ENCODE results near the gene ZDHHC4. TPM values are rescaled to one million over a fixed set of nuclear protein-coding genes. Genes with fewer than 3 reads are reported as not detected.

Gene ZDHHC4
- total RNA-seq, 1 experiment from 2014 or later: 96.1 TPM

GRCh38 chr7:6607651-6608051 is 30.4 kb downstream of the ZDHHC4 start:
- no peak for TF ChIP-seq CTCF (conservative IDR thresholded peaks at IDR 0.05)
- TF ChIP-seq EZH2 (IDR thresholded peaks at IDR 0.05; ENCODE audit: low read depth): no peak

GRCh38 chr7:6608081-6608480 is 30.8 kb downstream of the ZDHHC4 start:
- no peaks in the 10 kb centered on the region for H3K4me1 ChIP-seq (replicated peaks; ENCODE audit: insufficient read depth)
- no peak overlapping the region for H2AFZ ChIP-seq
- H3K4me2 ChIP-seq: no peak overlapping the region
- H3K79me2 ChIP-seq (ENCODE audit: low read depth): no peaks in the 10 kb centered on the region
- no peaks in the 10 kb centered on the region for H3K27me3 ChIP-seq (ENCODE audit: insufficient read depth, low read depth)
- no peak overlapping the region for H3K27ac ChIP-seq
- intact Hi-C loops (cut with micrococcal nuclease; ENCODE audit: unreplicated experiment): no loop called here
- DNase-seq: no peak
- BruUV-seq (replicated peaks): no TSS peak
- H3K36me3 ChIP-seq (ENCODE audit: low read depth): no peaks in the 10 kb centered on the region
- no peaks in the 10 kb centered on the region for H4K20me1 ChIP-seq (ENCODE audit: insufficient read depth)
- no peaks in the 10 kb centered on the region for H3K9me3 ChIP-seq (ENCODE audit: insufficient read depth, low read depth)
- TF ChIP-seq EZH2 (IDR thresholded peaks at IDR 0.05; ENCODE audit: low read depth) (no peak), CTCF (conservative IDR thresholded peaks at IDR 0.05) (no peak)
- no peak overlapping the region for H3K4me3 ChIP-seq
- ChIA-PET CTCF (interaction anchor here (0.6 kb wide), 1 partner anchor 111 kb away, joined by 3 read pairs; no protein-coding TSS in a partner anchor), POLR2A (ENCODE audit: unreplicated experiment) (no interaction called here)
- peaks cover 18% of the 10 kb centered on the region; the same call in 1 of the 2 replicates for H3F3A ChIP-seq (ENCODE audit: insufficient read depth, low read depth)
- no peaks in the 10 kb centered on the region for H3K9me2 ChIP-seq (ENCODE audit: insufficient read depth)

More at GRCh38 chr7:6607651-6608051, 30.4 kb downstream of the ZDHHC4 start:
- Histone ChIP-seq H3K27me3 (ENCODE audit: insufficient read depth, low read depth) (no peaks in the 10 kb centered on the region), H3K4me2 (no peak overlapping the region), H3K79me2 (ENCODE audit: low read depth) (no peaks in the 10 kb centered on the region), H3K9me3 (ENCODE audit: insufficient read depth, low read depth) (no peaks in the 10 kb centered on the region), H3K4me3 (no peak overlapping the region), H3F3A (ENCODE audit: insufficient read depth, low read depth) (peaks cover 18% of the 10 kb centered on the region; the same call in 1 of the 2 replicates), H2AFZ (no peak overlapping the region), H3K9me2 (ENCODE audit: insufficient read depth) (no peaks in the 10 kb centered on the region), H4K20me1 (ENCODE audit: insufficient read depth) (no peaks in the 10 kb centered on the region), H3K36me3 (ENCODE audit: low read depth) (no peaks in the 10 kb centered on the region), H3K27ac (no peak overlapping the region), H3K4me1 (replicated peaks; ENCODE audit: insufficient read depth) (no peaks in the 10 kb centered on the region)
- ChIA-PET CTCF (no interaction called here), POLR2A (ENCODE audit: unreplicated experiment) (no interaction called here)
- no TSS peak for BruUV-seq (replicated peaks)
- intact Hi-C loops (cut with micrococcal nuclease; ENCODE audit: unreplicated experiment): no loop called here
- DNase-seq: no peak

GRCh38 chr7:6608794-6609193 is 31.5 kb downstream of the ZDHHC4 start:
- H2AFZ ChIP-seq: no peak overlapping the region
- TF ChIP-seq CTCF (conservative IDR thresholded peaks at IDR 0.05) (no peak), EZH2 (IDR thresholded peaks at IDR 0.05; ENCODE audit: low read depth) (no peak)
- H3K9me3 ChIP-seq (ENCODE audit: insufficient read depth, low read depth): no peaks in the 10 kb centered on the region
- H3K36me3 ChIP-seq (ENCODE audit: low read depth): no peaks in the 10 kb centered on the region
- H3K4me1 ChIP-seq (replicated peaks; ENCODE audit: insufficient read depth): 0 out of 2 replicates have a peak, but pooled peaks cover 2% of the 10 kb centered on the region
- no peak for DNase-seq
- H3K9me2 ChIP-seq (ENCODE audit: insufficient read depth): no peaks in the 10 kb centered on the region
- intact Hi-C loops (cut with micrococcal nuclease; ENCODE audit: unreplicated experiment): no loop called here
- no peaks in the 10 kb centered on the region for H3K79me2 ChIP-seq (ENCODE audit: low read depth)
- no peak overlapping the region for H3K27ac ChIP-seq
- no peak overlapping the region for H3K4me2 ChIP-seq
- CTCF ChIA-PET: interaction anchor here (0.6 kb wide), 1 partner anchor 111 kb away, joined by 3 read pairs; no protein-coding TSS in a partner anchor
- POLR2A ChIA-PET (ENCODE audit: unreplicated experiment): interaction anchor here (0.6 kb wide), 1 partner anchor 166 kb away, joined by 3 read pairs; no protein-coding TSS in a partner anchor
- no TSS peak for BruUV-seq (replicated peaks)
- H3K4me3 ChIP-seq: no peak overlapping the region
- H4K20me1 ChIP-seq (ENCODE audit: insufficient read depth): no peaks in the 10 kb centered on the region
- H3F3A ChIP-seq (ENCODE audit: insufficient read depth, low read depth): peaks cover 16% of the 10 kb centered on the region; the same call in 1 of the 2 replicates
- H3K27me3 ChIP-seq (ENCODE audit: insufficient read depth, low read depth): no peaks in the 10 kb centered on the region
